GM12801 (cell line): ENCODE results near the gene COL5A1.

Experiments used
- CTCF ChIP-seq: IDR thresholded peaks from one replicate; pipeline ENCODE4 v1.5.1; 2011; ENCODE audit warnings: control low read depth; ENCODE audit not compliant: insufficient read length; ENCODE audit errors: extremely low read depth

COL5A1 gene

GRCh38 chr9:134890155-134890495 is 248.5 kb downstream of the COL5A1 start:
- TF ChIP-seq CTCF, result no peak

- TF ChIP-seq CTCF, result no peak
Observed at GRCh38 chr9:134891053-134891452, 249.4 kb downstream of the COL5A1 start.

GRCh38 chr9:134891713-134892112 is 250.1 kb downstream of the COL5A1 start:
- TF ChIP-seq CTCF, result no peak

- no peak for TF ChIP-seq CTCF
Observed at GRCh38 chr9:134892221-134892620, 250.6 kb downstream of the COL5A1 start.

- no peak for TF ChIP-seq CTCF
Observed at GRCh38 chr9:134892820-134893420, 251.3 kb downstream of the COL5A1 start.
